Endothelial cell of umbilical vein (primary cell): ENCODE data around the gene CUBN. TPM values are rescaled to one million over a fixed set of nuclear protein-coding genes. Genes with fewer than 3 reads are reported as not detected.

Experiments
- BruUV-seq: library from RNA; stranded (reverse); fragments of 400-500 nt; replicated peaks from 2 replicates; lab custom pipeline; 2021; lab: Mats Ljungman, UMichigan
- CTCF ChIA-PET: fragments of 300-600, 350-600 bp; sonication (Branson Sonifier 250); formaldehyde crosslinking; loops from one replicate; lab custom pipeline; 2021; ENCODE audit warnings: antibody characterized with exemption, inconsistent platforms; lab: Charles Lee
- POLR2A ChIA-PET: fragments of 300-600, 350-600 bp; sonication (Branson Sonifier 250); formaldehyde crosslinking; loops from one replicate; lab custom pipeline; 2021; ENCODE audit warnings: antibody characterized with exemption, inconsistent platforms; lab: Charles Lee
- DNase-seq: peaks from one replicate; pipeline ENCODE4 v3.0.0-alpha.2; 2011; ENCODE audit warnings: low read depth, low spot score
- FAIRE-seq: peaks from 2 replicates; lab custom pipeline; 2011; peaks lifted over from hg19 to GRCh38; lab: Jason Lieb, UNC
- H2AFZ ChIP-seq: 2 replicates; pipeline ENCODE4 v1.6.0; 2012; ENCODE audit warnings: low read depth, low read length, control low read depth, inconsistent platforms
- H3K27ac ChIP-seq: 2 replicates; pipeline ENCODE4 v1.5.1; 2011; ENCODE audit warnings: low read depth, mild to moderate bottlenecking, control low read depth, low read length, moderate library complexity; ENCODE audit not compliant: insufficient read depth
- H3K27me3 ChIP-seq, 2 experiments: 2 replicates each; pipeline versions ENCODE4 v1.6.0 to v1.6.1; 2011; ENCODE audit warnings: low read length in 2 of 2, mixed read lengths in 1 of 2; ENCODE audit not compliant: control insufficient read depth in 2 of 2, insufficient read depth in 2 of 2
- H3K36me3 ChIP-seq, 2 experiments: 2 replicates in 1 of 2; 3 replicates in 1 of 2; pipeline ENCODE4 v1.5.1; 2011; ENCODE audit warnings: low read length in 2 of 2, mild to moderate bottlenecking in 1 of 2, moderate library complexity in 1 of 2; ENCODE audit not compliant: control insufficient read depth in 2 of 2, insufficient read depth in 2 of 2; ENCODE audit errors: extremely low read depth in 1 of 2
- H3K4me1 ChIP-seq: 3 replicates; pipeline ENCODE4 v1.5.1; 2011; ENCODE audit warnings: mild to moderate bottlenecking, low read length; ENCODE audit not compliant: control insufficient read depth, insufficient read depth; ENCODE audit errors: extremely low read depth
- H3K4me2 ChIP-seq: 2 replicates; pipeline ENCODE4 v1.6.1; 2011; ENCODE audit warnings: low read length, control low read depth, mixed read lengths; ENCODE audit not compliant: insufficient read depth
- H3K4me3 ChIP-seq, 3 experiments: fragments of 200-600 bp in 1 of 3; sonication (generic), shearing (Covaris generic) in 1 of 3; replicated peaks in 1 of 3; 2 replicates each; pipeline ENCODE4 v1.5.1; 2011 to 2016; ENCODE audit warnings: control low read depth in 3 of 3, low read length in 3 of 3, mild to moderate bottlenecking in 2 of 3, inconsistent platforms in 1 of 3, low read depth in 1 of 3, moderate library complexity in 1 of 3; ENCODE audit not compliant: insufficient read depth in 1 of 3
- H3K79me2 ChIP-seq: 2 replicates; pipeline ENCODE4 v1.6.0; 2012; ENCODE audit warnings: low read length, inconsistent platforms; ENCODE audit not compliant: control insufficient read depth, insufficient read depth
- H3K9ac ChIP-seq: replicated peaks from 2 replicates; pipeline ENCODE3; 2011; ENCODE audit warnings: low read length, control low read depth; ENCODE audit not compliant: insufficient read depth; ENCODE audit errors: extremely low read depth
- H3K9me1 ChIP-seq: replicated peaks from 3 replicates; pipeline ENCODE4 v1.6.0; 2011; ENCODE audit warnings: mild to moderate bottlenecking, low read length; ENCODE audit not compliant: control insufficient read depth, insufficient read depth; ENCODE audit errors: extremely low read depth
- H3K9me3 ChIP-seq: replicated peaks from 2 replicates; pipeline ENCODE4 v1.5.1; 2012; ENCODE audit warnings: low read length, inconsistent platforms; ENCODE audit not compliant: control insufficient read depth, insufficient read depth
- H4K20me1 ChIP-seq: replicated peaks from 2 replicates; pipeline ENCODE3; 2011; ENCODE audit warnings: mild to moderate bottlenecking, low read length; ENCODE audit not compliant: control insufficient read depth, insufficient read depth; ENCODE audit errors: extremely low read depth
- EZH2 ChIP-seq: IDR thresholded peaks from 2 replicates; pipeline ENCODE4 v1.6.1; 2012; ENCODE audit warnings: borderline replicate concordance, low read depth, mild to moderate bottlenecking, moderate library complexity, low read length, inconsistent platforms; ENCODE audit not compliant: severe bottlenecking
- FOS ChIP-seq: IDR thresholded peaks from 2 replicates; pipeline ENCODE4 v1.6.1; 2011; ENCODE audit warnings: mild to moderate bottlenecking, low read length, moderate library complexity, borderline replicate concordance; ENCODE audit not compliant: insufficient read depth
- GATA2 ChIP-seq: IDR thresholded peaks from 2 replicates; pipeline ENCODE4 v1.7.0; 2011; ENCODE audit warnings: low read depth, mild to moderate bottlenecking, moderate library complexity, mixed read lengths, low read length; ENCODE audit not compliant: insufficient read length, insufficient read depth
- POLR2A ChIP-seq: IDR thresholded peaks from 2 replicates; pipeline ENCODE4 v1.6.1; 2012; ENCODE audit warnings: low read depth, mild to moderate bottlenecking, control low read depth, low read length
- POLR2AphosphoS5 ChIP-seq: IDR thresholded peaks from 2 replicates; pipeline ENCODE4 v1.6.1; 2012; ENCODE audit warnings: low read depth, mild to moderate bottlenecking, control low read depth, low read length, moderate library complexity; ENCODE audit not compliant: insufficient read depth
- dilution Hi-C: fragments of 300-500 bp; cut with MboI; formaldehyde crosslinking; loops from one replicate; pipeline ENCODE4 v1.15.0; 2019; ENCODE audit warnings: low sequenced_read_pairs; ENCODE audit not compliant: extremely low pct_ligation_motif_present
- intact Hi-C: fragments of 100-400 bp; cut with micrococcal nuclease; formaldehyde crosslinking; loops from one replicate; pipeline ENCODE4 v1.10.0; 2022
- polyA plus RNA-seq, 4 experiments: library from polyadenylated mRNA; depleted of rRNA in 3 of 4; stranded (reverse) in 3 of 4; unstranded in 1 of 4; fragments of >200 nt; gene quantifications; 2 replicates each; pipeline versions ENCODE4 v1.2.1 to v1.2.3, GENCODE V29; 2011 to 2012; ENCODE audit warnings: missing spikeins in 1 of 4
- total RNA-seq: library from RNA; stranded (reverse); gene quantifications from 2 replicates; pipeline ENCODE4 v1.2.3, GENCODE V29; 2021
- TF ChIP-seq, protein P1 (sequence below): IDR thresholded peaks from 2 replicates; pipeline ENCODE4 v1.6.1; 2011; ENCODE audit not compliant: insufficient read depth, insufficient read length

The CUBN gene
- total and polyA plus RNA-seq, 2 donors (not counting 3 experiments of a cell fraction or from before 2014, with no cell fraction given), result 2.7 to 4.6 TPM

DNA sequence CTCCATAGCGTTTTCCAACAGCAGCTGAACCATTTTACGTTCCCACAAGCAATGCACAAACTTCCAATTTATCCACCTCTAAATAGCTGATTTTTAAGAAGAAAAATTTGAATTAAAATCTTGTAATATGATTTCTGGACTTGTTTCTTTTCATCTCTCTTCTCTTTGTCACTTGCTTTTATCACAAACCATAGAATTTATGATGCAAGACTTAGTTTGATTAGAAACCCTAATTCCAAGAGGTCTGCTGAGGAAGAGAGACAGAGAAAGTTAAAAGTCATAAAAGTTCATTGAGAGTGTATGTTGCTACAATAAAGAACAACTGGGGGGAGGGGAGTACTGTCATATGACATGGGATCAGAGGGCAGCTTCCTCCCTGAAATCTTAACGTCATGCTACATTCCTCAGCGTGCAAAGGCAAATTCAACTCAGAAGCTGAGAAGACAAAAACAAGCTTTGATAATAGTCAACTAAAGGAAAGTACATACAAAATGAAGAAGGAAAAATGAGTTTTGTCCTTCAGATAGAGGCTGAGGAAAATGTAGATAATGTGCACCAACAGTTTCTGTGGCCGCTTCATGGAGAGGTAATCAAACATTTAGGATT lies 18.4 kb upstream of the CUBN start:
- H3K4me3 ChIP-seq, result no peak overlapping the region
- no TSS peak for BruUV-seq
- H3K9me3 ChIP-seq, result no peaks in the 10 kb centered on the region
- intact Hi-C loops, result no loop called here
- no peaks in the 10 kb centered on the region for H3K4me1 ChIP-seq
- FAIRE-seq (no peak), DNase-seq (no peak)
- H3K27me3 ChIP-seq, result no peaks in the 10 kb centered on the region
- H4K20me1 ChIP-seq, result no peaks in the 10 kb centered on the region
- H3K79me2 ChIP-seq, result no peaks in the 10 kb centered on the region
- CTCF ChIA-PET, result interaction anchor here (1.0 to 1.9 kb wide), 3 partner anchors 12 to 152 kb away, joined by 3 to 4 read pairs (median 3); no protein-coding TSS in a partner anchor
- TF ChIP-seq, protein P1, sequence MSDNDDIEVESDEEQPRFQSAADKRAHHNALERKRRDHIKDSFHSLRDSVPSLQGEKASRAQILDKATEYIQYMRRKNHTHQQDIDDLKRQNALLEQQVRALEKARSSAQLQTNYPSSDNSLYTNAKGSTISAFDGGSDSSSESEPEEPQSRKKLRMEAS, result no peak
- TF ChIP-seq EZH2 (no peak), GATA2 (no peak), FOS (no peak), POLR2A (no peak), POLR2AphosphoS5 (no peak)
- no peaks in the 10 kb centered on the region for H3K36me3 ChIP-seq
- H3K9ac ChIP-seq, result no peak overlapping the region
- no peaks in the 10 kb centered on the region for H3K9me1 ChIP-seq
- no peak overlapping the region for H3K27ac ChIP-seq
- H2AFZ ChIP-seq, result no peak overlapping the region
- POLR2A ChIA-PET, result no interaction called here
- no peak overlapping the region for H3K4me2 ChIP-seq
- dilution Hi-C loops, result no loop called here

DNA sequence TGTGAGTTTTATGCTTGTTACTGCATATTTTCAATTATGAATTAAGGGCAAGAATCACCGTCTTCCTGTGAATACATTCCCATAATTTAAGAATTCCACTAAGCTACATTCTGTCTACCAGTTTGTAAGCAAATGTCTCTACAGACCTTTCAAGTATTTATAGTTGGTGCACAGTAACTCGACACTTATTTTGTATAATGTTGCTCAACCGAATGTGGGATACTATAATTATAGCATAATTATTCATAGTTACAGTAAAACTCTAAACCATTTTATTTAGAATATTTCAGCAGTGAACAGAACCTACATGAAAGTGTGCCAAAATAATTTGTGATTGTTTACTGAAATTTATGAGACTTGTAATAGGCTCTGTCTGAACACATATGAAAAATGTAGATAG lies 17.3 kb upstream of the CUBN start:
- FAIRE-seq, result no peak
- H3K79me2 ChIP-seq, result no peaks in the 10 kb centered on the region
- dilution Hi-C loops, result no loop called here
- H3K9me1 ChIP-seq, result no peaks in the 10 kb centered on the region
- no peak for TF ChIP-seq POLR2A
- no TSS peak for BruUV-seq
- ChIA-PET CTCF (interaction anchor here (1.2 to 1.9 kb wide), 3 partner anchors 13 to 150 kb away, joined by 3 to 4 read pairs (median 3); no protein-coding TSS in a partner anchor), POLR2A (no interaction called here)
- H3K4me2 ChIP-seq, result no peak overlapping the region
- H3K9ac ChIP-seq, result no peak overlapping the region
- H3K27ac ChIP-seq, result no peak overlapping the region
- H3K36me3 ChIP-seq, result no peaks in the 10 kb centered on the region
- H2AFZ ChIP-seq, result no peak overlapping the region
- no peak overlapping the region for H3K4me3 ChIP-seq
- no peaks in the 10 kb centered on the region for H3K9me3 ChIP-seq
- no peaks in the 10 kb centered on the region for H3K27me3 ChIP-seq
- DNase-seq, result no peak
- intact Hi-C loops, result no loop called here
- H3K4me1 ChIP-seq, result no peaks in the 10 kb centered on the region
- no peaks in the 10 kb centered on the region for H4K20me1 ChIP-seq
